ENCODE results near the gene ZNF777. TPM values are rescaled to one million over a fixed set of nuclear protein-coding genes. Genes with fewer than 3 reads are reported as not detected.

The ZNF777 gene
- total and polyA plus RNA-seq, 12 donors, result 6.1 to 9.1 (median 7.7) TPM

DNA sequence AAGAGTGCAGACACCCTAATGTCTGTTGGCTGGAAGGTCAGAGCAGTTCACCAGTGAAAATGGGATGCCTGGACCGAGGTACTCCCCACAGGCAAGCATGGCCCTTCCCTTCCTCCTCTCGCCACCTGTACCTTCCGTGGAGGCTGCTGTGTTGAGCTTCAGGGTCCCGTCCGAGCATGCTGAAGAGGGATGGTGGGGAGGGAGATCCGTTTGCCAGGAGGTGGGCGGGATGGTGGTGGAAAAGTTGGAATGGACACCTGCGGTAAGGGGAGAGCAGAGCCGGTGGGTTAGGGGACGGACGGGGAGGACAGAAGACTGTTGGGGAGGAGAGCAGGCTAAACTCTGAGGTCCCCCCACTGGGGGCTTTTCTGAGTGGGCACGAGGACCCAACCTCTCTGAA is 15.9 kb upstream of the ZNF777 start:
- WGBS, 2 donors, result 96% methylated on average over 12 of the region's 12 CpGs

DNA sequence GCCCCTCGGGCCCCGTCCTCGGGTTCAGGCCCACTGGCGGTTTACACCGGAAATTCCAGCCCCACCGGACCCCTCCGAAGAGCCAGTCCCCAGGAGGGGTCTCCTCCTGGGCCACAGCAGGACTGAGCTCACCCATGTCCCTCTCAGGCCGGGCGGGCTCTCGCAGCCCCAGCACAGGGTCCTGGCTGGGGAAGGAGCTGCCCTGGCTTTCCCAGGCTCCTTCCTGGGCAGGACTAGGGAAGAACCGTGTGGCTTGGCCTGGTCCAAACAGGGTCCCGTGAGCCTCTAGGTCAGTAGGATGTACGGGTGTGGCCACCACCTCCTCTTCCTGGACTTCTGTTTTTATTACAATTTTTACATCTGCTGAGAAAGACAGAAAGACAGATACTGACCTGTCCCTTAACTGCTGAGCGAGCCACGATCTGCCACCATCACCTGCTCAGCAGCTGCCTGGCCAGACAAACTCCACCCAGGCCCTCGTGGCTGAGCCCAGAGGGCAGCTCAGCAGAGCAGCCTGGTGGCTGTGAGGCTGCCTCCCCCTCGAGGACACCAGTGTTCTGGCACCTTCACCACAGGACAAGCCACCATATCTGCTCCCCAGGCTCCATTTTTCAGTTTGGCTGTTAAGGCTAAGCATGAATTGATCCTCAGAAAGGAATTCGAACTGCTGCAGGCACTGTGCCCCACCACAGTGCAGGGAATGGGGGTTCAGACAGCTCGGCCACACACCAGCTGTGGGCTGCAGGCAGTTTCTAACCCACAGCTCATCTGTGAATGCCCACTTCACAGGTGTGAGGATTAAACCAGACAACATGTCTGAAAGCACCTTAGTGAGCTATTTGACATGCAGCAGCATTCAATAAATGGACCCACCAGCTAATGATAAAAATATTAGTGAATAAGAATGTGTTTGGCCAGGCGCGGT is 14.5 kb upstream of the ZNF777 start:
- DNase-seq, result no peak
- intact Hi-C loops (cut with DNase I), result no loop called here
- Histone ChIP-seq H3K36me3 (peaks cover 3 to 91% (median 51%) of the 10 kb centered on the region in 9 donors), H3K27me3 (no peaks in the 10 kb centered on the region), H3K4me3 (no peak overlapping the region), H3K9me3 (peaks cover 0 to 14% (median 5%) of the 10 kb centered on the region in 11 donors), H3K27ac (no peak overlapping the region), H3K4me1 (no peaks in the 10 kb centered on the region)
- peak in 3 of 8 donors; percentile 26 to 40 (median 27) for ATAC-seq
- WGBS, 2 donors, result 91 to 93% methylated on average over 21 of the region's 21 CpGs
- TF ChIP-seq, protein P1, sequence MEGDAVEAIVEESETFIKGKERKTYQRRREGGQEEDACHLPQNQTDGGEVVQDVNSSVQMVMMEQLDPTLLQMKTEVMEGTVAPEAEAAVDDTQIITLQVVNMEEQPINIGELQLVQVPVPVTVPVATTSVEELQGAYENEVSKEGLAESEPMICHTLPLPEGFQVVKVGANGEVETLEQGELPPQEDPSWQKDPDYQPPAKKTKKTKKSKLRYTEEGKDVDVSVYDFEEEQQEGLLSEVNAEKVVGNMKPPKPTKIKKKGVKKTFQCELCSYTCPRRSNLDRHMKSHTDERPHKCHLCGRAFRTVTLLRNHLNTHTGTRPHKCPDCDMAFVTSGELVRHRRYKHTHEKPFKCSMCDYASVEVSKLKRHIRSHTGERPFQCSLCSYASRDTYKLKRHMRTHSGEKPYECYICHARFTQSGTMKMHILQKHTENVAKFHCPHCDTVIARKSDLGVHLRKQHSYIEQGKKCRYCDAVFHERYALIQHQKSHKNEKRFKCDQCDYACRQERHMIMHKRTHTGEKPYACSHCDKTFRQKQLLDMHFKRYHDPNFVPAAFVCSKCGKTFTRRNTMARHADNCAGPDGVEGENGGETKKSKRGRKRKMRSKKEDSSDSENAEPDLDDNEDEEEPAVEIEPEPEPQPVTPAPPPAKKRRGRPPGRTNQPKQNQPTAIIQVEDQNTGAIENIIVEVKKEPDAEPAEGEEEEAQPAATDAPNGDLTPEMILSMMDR (IDR thresholded peaks at IDR 0.05), result no peak

More for the DNA sequence above, 15.9 kb upstream of the ZNF777 start:
- TF ChIP-seq, protein P1 (IDR thresholded peaks at IDR 0.05), result no peak
- Histone ChIP-seq H3K27me3 (no peaks in the 10 kb centered on the region), H3K4me1 (no peaks in the 10 kb centered on the region), H3K4me3 (no peak overlapping the region), H3K27ac (no peak overlapping the region), H3K36me3 (peaks cover 3 to 98% (median 51%) of the 10 kb centered on the region in 9 donors), H3K9me3 (peaks cover 0 to 11% (median 5%) of the 10 kb centered on the region in 11 donors)
- intact Hi-C loops (cut with DNase I), result no loop called here
- ATAC-seq, result no peak
- no peak for DNase-seq

- Histone ChIP-seq H3K4me1 (no peaks in the 10 kb centered on the region), H3K9me3 (peaks cover 0 to 14% (median 5%) of the 10 kb centered on the region in 11 donors), H3K27ac (no peak overlapping the region), H3K36me3 (peaks cover 3 to 87% (median 51%) of the 10 kb centered on the region in 9 donors), H3K4me3 (no peak overlapping the region), H3K27me3 (no peaks in the 10 kb centered on the region)
- TF ChIP-seq, protein P1 (IDR thresholded peaks at IDR 0.05), result no peak
- intact Hi-C loops (cut with DNase I), result no loop called here
- DNase-seq, result no peak
- ATAC-seq, result no peak
- 94 to 96% methylated on average over 71 to 77 of the region's 77 CpGs for WGBS, 2 donors
Measured at GRCh38 chr7:149474309-149475120, 13.7 kb upstream of the ZNF777 start.

GRCh38 chr7:149473251-149473650 is 12.4 kb upstream of the ZNF777 start:
- intact Hi-C loops (cut with DNase I), result no loop called here
- ATAC-seq, result no peak
- Histone ChIP-seq H3K27me3 (no peaks in the 10 kb centered on the region), H3K4me3 (no peak overlapping the region), H3K27ac (no peak overlapping the region), H3K36me3 (peaks cover 3 to 74% (median 51%) of the 10 kb centered on the region in 9 donors), H3K4me1 (no peaks in the 10 kb centered on the region), H3K9me3 (peaks cover 0 to 5% (median 0%) of the 10 kb centered on the region in 11 donors)
- TF ChIP-seq, protein P1 (IDR thresholded peaks at IDR 0.05), result no peak
- 93 to 95% methylated on average over 6 of the region's 6 CpGs for WGBS, 2 donors
- no peak for DNase-seq
